KOPT-K1 (cell line): ENCODE data around the gene ANKRD13B.
"Not testable (repeated sequence)": the region's sequence is repeated elsewhere in the genome, so short reads cannot be mapped to it uniquely, and the experiment has no call there.

Experiments used
- H3K27ac ChIP-seq: fragments of 200-600 bp; sonication (generic); 2 replicates; pipeline ENCODE4 v1.5.1; 2016; ENCODE audit warnings: antibody characterized with exemption, mild to moderate bottlenecking, low read depth, low read length; ENCODE audit not compliant: poor library complexity, severe bottlenecking
- H3K36me3 ChIP-seq: fragments of 200-600 bp; sonication (generic); 2 replicates; pipeline ENCODE4 v1.5.1; 2017; ENCODE audit warnings: antibody characterized with exemption, mild to moderate bottlenecking, low read length, moderate library complexity; ENCODE audit not compliant: insufficient read depth
- H3K9me3 ChIP-seq: fragments of 200-600 bp; sonication (generic); 2 replicates; pipeline ENCODE4 v1.5.1; 2017; ENCODE audit warnings: antibody characterized with exemption, low read length, mild to moderate bottlenecking; ENCODE audit not compliant: insufficient read depth, poor library complexity, severe bottlenecking

ANKRD13B gene

GRCh38 chr17:29592850-29593551, at the start of gene ANKRD13B:
ANKRD13B (plus strand) TSS chr17:29593132; CDS start chr17:29593622, 490 bp downstream.
- Histone ChIP-seq H3K27ac (peak within 1 kb of the TSS; percentile 23), H3K36me3 (no peaks in the 10 kb centered on the region), H3K9me3 (no peaks in the 10 kb centered on the region)

GRCh38 chr17:29544066-29544465, 48.9 kb upstream of the ANKRD13B start:
- no peaks in the 10 kb centered on the region for H3K9me3 ChIP-seq
- H3K27ac ChIP-seq, result no peak overlapping the region
- peaks cover 56% of the 10 kb centered on the region for H3K36me3 ChIP-seq

DNA sequence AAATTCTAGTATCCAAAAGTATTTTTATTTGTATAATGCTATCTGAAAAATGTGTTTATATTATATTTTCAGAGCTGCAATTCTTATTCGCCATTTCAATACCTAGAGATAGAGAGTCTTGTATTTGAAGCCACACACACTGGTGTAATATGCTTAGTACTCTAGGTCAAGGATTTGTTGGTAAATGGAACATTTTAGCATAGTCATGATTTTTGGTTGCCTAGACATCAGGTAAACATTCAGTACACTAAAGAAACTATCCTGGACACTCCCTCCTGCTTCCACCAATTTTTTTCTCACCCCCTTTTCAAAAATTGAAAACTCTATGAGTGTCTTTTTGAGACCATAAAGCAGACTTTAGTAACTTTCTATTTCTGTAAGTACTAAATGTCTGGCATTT, 46.8 kb upstream of the ANKRD13B start:
- no peaks in the 10 kb centered on the region for H3K9me3 ChIP-seq
- H3K36me3 ChIP-seq, result peaks cover 37% of the 10 kb centered on the region
- no peak overlapping the region for H3K27ac ChIP-seq

DNA sequence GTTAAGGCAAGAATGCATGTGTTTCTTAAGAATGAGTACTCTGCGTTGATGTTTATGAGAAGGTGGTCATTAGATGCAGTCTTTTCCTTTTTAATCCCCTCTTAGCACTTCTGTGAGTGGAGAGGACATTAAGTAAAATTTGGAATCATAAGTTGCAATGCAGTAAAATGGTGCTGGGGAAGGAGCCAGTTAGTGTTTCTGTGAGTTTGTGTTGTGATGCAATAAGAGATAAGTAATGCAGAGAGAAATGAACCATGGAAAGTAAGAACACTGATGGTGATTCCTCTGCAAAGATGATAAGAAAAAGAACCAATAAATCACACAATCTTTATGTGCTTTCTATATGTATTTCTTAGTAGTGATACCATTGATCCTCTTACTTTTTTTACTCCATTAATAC, 46.1 kb upstream of the ANKRD13B start:
- H3K36me3 ChIP-seq, result peaks cover 32% of the 10 kb centered on the region
- no peak overlapping the region for H3K27ac ChIP-seq
- H3K9me3 ChIP-seq, result no peaks in the 10 kb centered on the region

DNA sequence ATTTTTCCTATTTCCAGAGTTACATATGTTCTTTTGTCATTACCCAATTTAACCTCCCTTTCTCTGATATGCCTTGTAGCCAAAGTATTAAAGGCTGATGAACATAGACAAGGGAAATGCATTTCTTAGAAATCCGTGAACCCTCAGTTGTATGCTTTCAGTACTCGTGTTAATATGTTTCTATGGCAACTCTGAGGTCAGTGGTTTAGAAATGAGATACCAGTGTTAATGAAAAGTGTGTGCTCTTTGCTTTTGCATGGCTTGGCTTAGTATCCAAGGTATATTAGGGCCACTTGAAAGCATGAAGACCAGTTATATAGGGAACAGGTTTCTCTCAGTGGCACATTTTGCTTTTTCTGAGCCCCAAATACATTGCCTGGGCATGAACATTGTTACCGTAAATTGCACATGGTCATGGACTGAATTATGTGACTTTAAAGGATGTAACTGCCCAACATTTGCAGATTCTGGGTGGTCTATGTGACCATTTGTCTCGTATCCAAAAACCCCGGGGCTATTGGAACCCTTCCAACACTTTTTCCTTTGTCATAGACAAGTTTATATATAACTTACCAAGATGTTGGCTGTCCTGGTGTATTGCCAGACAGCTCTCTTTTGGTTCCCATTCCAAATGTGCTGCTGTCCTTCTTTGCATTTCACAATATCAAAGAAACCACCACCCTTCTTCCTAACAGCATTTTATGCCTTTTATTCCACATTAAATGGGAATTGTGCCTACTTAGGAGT, 43.6 kb upstream of the ANKRD13B start:
- no peaks in the 10 kb centered on the region for H3K9me3 ChIP-seq
- H3K27ac ChIP-seq, result no peak overlapping the region
- H3K36me3 ChIP-seq, result peaks cover 11% of the 10 kb centered on the region

DNA sequence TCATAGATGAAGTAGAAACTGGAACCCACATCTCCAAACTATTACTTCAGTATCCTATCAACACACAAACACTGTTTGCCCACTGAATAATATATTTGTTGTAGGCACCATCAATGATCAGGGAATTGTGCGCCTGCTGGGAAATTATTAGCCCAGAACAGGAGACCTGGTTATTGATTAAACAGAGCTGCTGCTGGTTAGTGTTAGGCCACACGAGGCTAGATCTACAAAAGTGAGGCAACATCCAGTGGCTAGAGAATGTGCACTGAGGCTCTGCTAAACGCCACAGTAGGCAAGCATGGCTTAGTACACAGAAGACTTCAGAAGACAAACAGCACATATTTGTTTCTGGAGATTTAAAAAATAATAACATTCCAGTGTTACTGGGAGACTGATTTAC, 37.1 kb upstream of the ANKRD13B start:
- H3K9me3 ChIP-seq, result no peaks in the 10 kb centered on the region
- H3K27ac ChIP-seq, result no peak overlapping the region
- no peaks in the 10 kb centered on the region for H3K36me3 ChIP-seq

GRCh38 chr17:29557085-29557738, 35.7 kb upstream of the ANKRD13B start:
- Histone ChIP-seq H3K9me3 (no peaks in the 10 kb centered on the region), H3K27ac (no peak overlapping the region), H3K36me3 (no peaks in the 10 kb centered on the region)

DNA sequence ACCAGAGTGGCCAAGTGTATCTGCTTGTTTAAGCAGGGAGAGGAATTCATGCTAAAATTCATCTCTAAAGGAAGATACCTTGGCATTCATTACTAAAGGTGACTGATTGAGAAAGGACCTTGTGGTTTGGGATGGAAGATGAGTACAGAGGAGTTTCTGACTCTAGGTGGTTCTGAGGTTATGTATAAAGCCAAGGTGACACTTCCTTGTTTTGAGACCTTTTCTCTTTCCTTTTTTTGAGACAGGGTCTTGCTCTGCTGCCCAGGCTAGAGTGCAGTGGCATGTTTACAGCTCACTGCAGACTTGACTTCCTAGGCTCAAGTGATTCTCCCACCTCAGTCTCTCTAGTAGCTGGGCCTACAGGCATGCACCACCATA, 35.2 kb upstream of the ANKRD13B start:
- H3K36me3 ChIP-seq, result no peaks in the 10 kb centered on the region; the same call in 1 of the 2 replicates
- no peak overlapping the region for H3K27ac ChIP-seq
- H3K9me3 ChIP-seq, result no peaks in the 10 kb centered on the region

DNA sequence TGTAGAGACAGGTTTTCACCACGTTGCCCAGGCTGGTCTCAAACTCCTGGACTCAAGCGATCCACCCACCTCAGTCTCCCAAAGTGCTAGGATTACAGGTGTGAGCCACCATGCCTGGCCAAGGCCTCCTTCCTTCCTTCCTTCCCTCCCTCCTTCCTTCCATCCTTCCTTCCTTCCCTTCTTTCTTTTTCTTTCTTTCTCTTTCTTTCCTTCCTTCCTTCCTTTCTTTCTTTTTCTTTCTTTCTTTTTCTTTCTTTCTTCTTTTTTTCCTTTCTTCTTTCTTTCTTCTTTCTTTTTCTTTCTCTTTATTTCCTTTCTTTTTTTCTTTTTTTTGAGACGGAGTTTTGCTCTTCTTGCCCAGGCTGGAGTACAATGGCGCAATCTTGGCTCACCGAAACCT, 34.8 kb upstream of the ANKRD13B start:
- not testable (repeated sequence) for H3K9me3 ChIP-seq, H3K36me3 ChIP-seq, H3K27ac ChIP-seq

DNA sequence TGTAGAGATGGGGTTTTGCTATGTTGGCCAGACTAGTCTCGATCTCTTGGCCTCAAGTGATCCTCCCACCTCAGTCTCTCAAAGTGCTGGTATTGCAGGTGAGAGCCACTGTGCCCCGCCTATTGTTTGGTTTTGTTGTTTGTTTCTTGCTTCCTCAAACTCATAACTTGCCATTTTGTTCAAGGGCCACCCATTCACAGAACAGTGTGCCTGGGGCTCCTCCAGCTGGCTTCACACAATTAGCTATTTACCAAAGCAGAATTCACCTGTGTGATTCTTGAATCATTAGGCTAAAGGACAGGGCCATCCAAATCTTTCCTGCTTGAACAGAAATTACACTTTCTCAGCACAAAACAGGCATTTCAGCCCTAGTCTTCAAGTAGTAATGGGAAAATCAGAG, 33.3 kb upstream of the ANKRD13B start:
- Histone ChIP-seq H3K36me3 (no peaks in the 10 kb centered on the region; the same call in 1 of the 2 replicates), H3K9me3 (no peaks in the 10 kb centered on the region), H3K27ac (no peak overlapping the region)

- Histone ChIP-seq H3K36me3 (no peaks in the 10 kb centered on the region; the same call in 1 of the 2 replicates), H3K9me3 (no peaks in the 10 kb centered on the region), H3K27ac (no peak overlapping the region)
Measured at GRCh38 chr17:29560316-29560715, 32.6 kb upstream of the ANKRD13B start.

DNA sequence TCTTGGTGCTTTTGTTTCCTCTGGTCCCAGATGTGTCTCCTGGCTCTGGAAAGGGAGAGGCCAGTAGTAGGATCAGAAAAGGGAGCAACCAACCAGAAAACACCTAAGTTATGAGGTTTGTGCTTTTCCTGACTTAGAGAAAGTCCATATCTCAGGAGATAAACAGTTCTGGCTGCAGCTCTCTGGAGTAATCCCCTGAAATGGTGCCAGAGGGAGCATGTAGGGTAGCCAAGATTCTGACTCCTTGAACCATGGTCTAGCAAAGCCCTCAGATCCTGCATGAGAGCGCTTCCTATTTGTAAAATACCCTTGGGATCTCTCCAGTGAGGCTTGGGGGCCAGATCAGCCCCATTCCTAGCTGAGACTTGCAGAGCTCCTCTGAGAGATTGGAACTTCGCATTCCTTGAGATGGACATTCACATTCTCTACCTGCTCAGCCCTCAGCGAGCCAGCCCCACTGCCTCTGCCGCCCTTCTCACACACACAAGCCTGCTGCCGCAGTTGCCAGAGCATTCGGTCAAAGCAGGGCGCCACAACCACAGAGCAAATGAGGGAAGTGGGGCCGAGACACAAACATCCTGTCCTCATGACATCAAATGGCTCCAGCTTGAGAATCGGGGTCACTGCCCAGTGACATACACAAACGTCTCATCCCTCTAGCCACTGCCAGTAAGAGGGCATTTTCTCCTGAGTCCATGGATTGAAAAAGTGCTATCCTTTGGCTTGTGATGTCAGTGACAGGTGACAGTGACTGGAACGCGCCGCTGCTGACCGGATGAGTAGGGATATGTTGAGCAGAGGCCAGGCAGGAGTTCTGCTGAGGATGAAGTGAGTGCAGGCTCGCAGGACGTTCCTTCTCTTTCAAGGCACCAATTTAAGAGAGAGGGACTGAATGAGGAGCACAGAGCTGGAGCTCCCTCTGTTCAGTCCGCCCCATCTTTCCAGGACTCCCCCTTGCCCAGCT, 31.1 kb upstream of the ANKRD13B start:
- Histone ChIP-seq H3K36me3 (no peaks in the 10 kb centered on the region; the same call in 1 of the 2 replicates), H3K9me3 (no peaks in the 10 kb centered on the region), H3K27ac (no peak overlapping the region)

DNA sequence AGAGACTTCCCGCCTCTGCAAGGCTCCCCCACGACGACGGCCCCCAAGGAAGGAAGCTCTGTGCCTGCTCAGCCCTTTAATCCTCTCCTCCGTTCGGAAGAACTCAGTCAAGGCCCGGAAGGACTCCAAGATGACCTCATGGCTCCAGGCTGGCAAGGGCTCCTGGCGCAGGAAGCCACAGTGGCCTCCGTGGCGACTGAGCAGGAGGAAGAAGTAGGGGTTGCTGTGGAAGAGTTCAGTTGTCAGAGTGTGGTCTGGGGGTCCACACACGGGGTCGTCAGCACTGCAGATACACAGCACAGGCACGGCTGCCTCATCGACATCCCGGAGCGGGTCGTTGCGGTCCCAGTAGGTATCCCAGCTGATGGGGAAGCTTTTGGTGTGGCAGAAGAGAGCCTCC, 30.3 kb upstream of the ANKRD13B start:
- Histone ChIP-seq H3K9me3 (no peaks in the 10 kb centered on the region), H3K27ac (no peak overlapping the region), H3K36me3 (no peaks in the 10 kb centered on the region; the same call in 1 of the 2 replicates)

DNA sequence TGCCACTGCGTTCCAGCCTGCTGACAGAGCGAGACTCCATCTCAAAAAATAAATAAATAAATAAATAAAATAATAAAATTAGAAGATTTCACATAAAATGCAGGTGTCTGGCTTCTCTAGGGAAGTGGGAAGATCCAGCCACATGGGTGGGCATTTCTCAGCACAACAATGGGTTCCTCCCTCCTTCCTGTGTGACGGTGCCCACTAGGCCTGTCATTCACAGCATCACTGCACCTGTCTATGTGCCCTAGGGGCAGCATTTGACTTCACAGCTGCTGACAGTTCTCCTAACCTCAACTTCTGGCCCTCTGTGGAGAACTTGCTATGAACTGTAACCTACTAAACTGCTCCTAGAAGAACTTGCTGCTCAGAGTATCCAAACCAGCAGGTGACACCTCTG, 29.1 kb upstream of the ANKRD13B start:
- Histone ChIP-seq H3K27ac (no peak overlapping the region), H3K36me3 (no peaks in the 10 kb centered on the region; the same call in 1 of the 2 replicates), H3K9me3 (no peaks in the 10 kb centered on the region)
